ENCODE measurements around the gene FBXL16. TPM values are rescaled to one million over a fixed set of nuclear protein-coding genes. Genes with fewer than 3 reads are reported as not detected.

FBXL16 gene
- total and polyA plus RNA-seq, 4 donors, result under 0.01 to 0.14 TPM; not detected in 2

DNA sequence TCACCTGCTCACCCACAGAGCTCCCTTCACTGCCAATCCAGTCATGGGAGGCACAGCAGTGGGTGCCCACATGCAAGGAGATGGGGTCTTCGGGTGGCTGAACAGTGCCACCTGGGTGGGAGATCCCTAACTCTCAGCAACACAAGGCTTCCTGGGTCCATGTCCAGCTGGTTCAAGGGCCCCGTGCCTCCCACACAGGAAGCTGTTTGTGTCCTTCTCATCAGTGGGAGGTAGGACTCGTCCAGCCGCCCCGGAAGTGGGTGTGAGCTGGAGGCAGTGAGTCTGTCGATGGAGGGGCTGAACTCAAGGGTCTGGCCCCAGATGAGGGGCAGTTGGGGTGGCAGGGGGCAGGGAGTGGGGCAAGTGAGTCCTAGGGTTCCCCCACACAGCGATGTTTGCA, 1.6 kb downstream of the FBXL16 start:
- WGBS, result 67% methylated on average over 7 of the region's 7 CpGs
- no peak overlapping the region for H3K4me3 ChIP-seq (ENCODE audit: low read depth in 1 of 3, low read length in 3 of 3)
- TF ChIP-seq, protein P1, sequence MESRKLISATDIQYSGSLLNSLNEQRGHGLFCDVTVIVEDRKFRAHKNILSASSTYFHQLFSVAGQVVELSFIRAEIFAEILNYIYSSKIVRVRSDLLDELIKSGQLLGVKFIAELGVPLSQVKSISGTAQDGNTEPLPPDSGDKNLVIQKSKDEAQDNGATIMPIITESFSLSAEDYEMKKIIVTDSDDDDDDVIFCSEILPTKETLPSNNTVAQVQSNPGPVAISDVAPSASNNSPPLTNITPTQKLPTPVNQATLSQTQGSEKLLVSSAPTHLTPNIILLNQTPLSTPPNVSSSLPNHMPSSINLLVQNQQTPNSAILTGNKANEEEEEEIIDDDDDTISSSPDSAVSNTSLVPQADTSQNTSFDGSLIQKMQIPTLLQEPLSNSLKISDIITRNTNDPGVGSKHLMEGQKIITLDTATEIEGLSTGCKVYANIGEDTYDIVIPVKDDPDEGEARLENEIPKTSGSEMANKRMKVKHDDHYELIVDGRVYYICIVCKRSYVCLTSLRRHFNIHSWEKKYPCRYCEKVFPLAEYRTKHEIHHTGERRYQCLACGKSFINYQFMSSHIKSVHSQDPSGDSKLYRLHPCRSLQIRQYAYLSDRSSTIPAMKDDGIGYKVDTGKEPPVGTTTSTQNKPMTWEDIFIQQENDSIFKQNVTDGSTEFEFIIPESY (IDR thresholded peaks at IDR 0.05), result no peak
- TF ChIP-seq EGR1 (IDR thresholded peaks at IDR 0.05; ENCODE audit: low read depth in 2 of 2), result no peak
- H3K27ac ChIP-seq (ENCODE audit: low read depth in 1 of 2, low read length in 2 of 2), result no peak overlapping the region
- DNase-seq (ENCODE audit: low spot score), result no peak
- peaks cover 3 to 21% (median 12%) of the 10 kb centered on the region in 4 donors for H3K27me3 ChIP-seq (ENCODE audit: control insufficient read depth in 4 of 4, insufficient read depth in 4 of 4, low read length in 3 of 4)
- H3K9ac ChIP-seq (ENCODE audit: low read depth in 1 of 2, low read length in 2 of 2), result no peak overlapping the region
- H3K36me3 ChIP-seq (ENCODE audit: control insufficient read depth in 4 of 4, insufficient read depth in 3 of 4, low read depth in 1 of 4, low read length in 3 of 4), result no peaks in the 10 kb centered on the region
- H3K4me1 ChIP-seq (ENCODE audit: control insufficient read depth in 4 of 4, insufficient read depth in 4 of 4, low read length in 3 of 4), result peaks cover 0 to 3% (median 0%) of the 10 kb centered on the region in 4 donors
- H3K9me3 ChIP-seq (ENCODE audit: control insufficient read depth in 4 of 4, low read length in 3 of 4), result no peaks in the 10 kb centered on the region

DNA sequence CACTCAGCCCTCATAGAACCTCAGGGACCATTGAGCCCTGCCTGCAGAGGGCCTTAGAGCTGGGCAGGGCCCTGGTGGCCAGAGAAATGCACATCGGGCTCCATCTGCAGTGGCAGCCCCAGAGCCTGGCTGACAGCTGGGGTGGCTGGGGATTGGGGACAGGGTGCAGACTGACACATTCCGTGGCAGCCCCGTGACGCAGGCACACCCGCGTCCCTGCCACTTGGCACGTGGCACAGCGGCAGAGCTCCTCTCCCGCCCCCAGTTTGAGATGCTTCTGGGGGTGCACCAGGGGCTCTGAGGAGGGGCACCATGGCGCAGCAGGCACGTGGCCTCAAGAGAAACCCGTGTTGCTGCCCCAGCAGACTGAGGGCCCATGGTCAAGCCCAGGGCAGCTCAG, 2.2 kb downstream of the FBXL16 start:
- 77% methylated on average over 12 of the region's 12 CpGs for WGBS
- H3K27ac ChIP-seq (ENCODE audit: low read depth in 1 of 2, low read length in 2 of 2), result no peak overlapping the region
- H3K27me3 ChIP-seq (ENCODE audit: control insufficient read depth in 4 of 4, insufficient read depth in 4 of 4, low read length in 3 of 4), result peaks cover 0 to 21% (median 12%) of the 10 kb centered on the region in 4 donors
- H3K36me3 ChIP-seq (ENCODE audit: control insufficient read depth in 4 of 4, insufficient read depth in 3 of 4, low read depth in 1 of 4, low read length in 3 of 4), result no peaks in the 10 kb centered on the region
- H3K9me3 ChIP-seq (ENCODE audit: control insufficient read depth in 4 of 4, low read length in 3 of 4), result no peaks in the 10 kb centered on the region
- no peak overlapping the region for H3K4me3 ChIP-seq (ENCODE audit: low read depth in 1 of 3, low read length in 3 of 3)
- TF ChIP-seq, protein P2, sequence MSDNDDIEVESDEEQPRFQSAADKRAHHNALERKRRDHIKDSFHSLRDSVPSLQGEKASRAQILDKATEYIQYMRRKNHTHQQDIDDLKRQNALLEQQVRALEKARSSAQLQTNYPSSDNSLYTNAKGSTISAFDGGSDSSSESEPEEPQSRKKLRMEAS (IDR thresholded peaks at IDR 0.05), result no peak
- TF ChIP-seq, protein P1 (IDR thresholded peaks at IDR 0.05), result no peak
- TF ChIP-seq, protein P3, sequence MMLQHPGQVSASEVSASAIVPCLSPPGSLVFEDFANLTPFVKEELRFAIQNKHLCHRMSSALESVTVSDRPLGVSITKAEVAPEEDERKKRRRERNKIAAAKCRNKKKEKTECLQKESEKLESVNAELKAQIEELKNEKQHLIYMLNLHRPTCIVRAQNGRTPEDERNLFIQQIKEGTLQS (IDR thresholded peaks at IDR 0.05), result no peak
- TF ChIP-seq FOXA2 (IDR thresholded peaks at IDR 0.05) (no peak), FOXA1 (IDR thresholded peaks at IDR 0.05) (no peak), HNF4G (IDR thresholded peaks at IDR 0.05) (no peak), SP1 (IDR thresholded peaks at IDR 0.05) (no peak), NR2F2 (IDR thresholded peaks at IDR 0.05) (no peak), EGR1 (IDR thresholded peaks at IDR 0.05; ENCODE audit: low read depth in 2 of 2) (no peak), GABPA (IDR thresholded peaks at IDR 0.05 in 1 of 2, conservative IDR thresholded peaks at IDR 0.05 in 1 of 2) (no peak), RAD21 (IDR thresholded peaks at IDR 0.05) (no peak), JUND (IDR thresholded peaks at IDR 0.05) (no peak), YY1 (IDR thresholded peaks at IDR 0.05) (no peak), TAF1 (conservative IDR thresholded peaks at IDR 0.05) (no peak)
- TF ChIP-seq, protein P4, sequence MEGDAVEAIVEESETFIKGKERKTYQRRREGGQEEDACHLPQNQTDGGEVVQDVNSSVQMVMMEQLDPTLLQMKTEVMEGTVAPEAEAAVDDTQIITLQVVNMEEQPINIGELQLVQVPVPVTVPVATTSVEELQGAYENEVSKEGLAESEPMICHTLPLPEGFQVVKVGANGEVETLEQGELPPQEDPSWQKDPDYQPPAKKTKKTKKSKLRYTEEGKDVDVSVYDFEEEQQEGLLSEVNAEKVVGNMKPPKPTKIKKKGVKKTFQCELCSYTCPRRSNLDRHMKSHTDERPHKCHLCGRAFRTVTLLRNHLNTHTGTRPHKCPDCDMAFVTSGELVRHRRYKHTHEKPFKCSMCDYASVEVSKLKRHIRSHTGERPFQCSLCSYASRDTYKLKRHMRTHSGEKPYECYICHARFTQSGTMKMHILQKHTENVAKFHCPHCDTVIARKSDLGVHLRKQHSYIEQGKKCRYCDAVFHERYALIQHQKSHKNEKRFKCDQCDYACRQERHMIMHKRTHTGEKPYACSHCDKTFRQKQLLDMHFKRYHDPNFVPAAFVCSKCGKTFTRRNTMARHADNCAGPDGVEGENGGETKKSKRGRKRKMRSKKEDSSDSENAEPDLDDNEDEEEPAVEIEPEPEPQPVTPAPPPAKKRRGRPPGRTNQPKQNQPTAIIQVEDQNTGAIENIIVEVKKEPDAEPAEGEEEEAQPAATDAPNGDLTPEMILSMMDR (IDR thresholded peaks at IDR 0.05; ENCODE audit: low read depth, low read length, missing input control), result no peak
- TF ChIP-seq, protein P5, sequence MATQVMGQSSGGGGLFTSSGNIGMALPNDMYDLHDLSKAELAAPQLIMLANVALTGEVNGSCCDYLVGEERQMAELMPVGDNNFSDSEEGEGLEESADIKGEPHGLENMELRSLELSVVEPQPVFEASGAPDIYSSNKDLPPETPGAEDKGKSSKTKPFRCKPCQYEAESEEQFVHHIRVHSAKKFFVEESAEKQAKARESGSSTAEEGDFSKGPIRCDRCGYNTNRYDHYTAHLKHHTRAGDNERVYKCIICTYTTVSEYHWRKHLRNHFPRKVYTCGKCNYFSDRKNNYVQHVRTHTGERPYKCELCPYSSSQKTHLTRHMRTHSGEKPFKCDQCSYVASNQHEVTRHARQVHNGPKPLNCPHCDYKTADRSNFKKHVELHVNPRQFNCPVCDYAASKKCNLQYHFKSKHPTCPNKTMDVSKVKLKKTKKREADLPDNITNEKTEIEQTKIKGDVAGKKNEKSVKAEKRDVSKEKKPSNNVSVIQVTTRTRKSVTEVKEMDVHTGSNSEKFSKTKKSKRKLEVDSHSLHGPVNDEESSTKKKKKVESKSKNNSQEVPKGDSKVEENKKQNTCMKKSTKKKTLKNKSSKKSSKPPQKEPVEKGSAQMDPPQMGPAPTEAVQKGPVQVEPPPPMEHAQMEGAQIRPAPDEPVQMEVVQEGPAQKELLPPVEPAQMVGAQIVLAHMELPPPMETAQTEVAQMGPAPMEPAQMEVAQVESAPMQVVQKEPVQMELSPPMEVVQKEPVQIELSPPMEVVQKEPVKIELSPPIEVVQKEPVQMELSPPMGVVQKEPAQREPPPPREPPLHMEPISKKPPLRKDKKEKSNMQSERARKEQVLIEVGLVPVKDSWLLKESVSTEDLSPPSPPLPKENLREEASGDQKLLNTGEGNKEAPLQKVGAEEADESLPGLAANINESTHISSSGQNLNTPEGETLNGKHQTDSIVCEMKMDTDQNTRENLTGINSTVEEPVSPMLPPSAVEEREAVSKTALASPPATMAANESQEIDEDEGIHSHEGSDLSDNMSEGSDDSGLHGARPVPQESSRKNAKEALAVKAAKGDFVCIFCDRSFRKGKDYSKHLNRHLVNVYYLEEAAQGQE (IDR thresholded peaks at IDR 0.05), result no peak
- H3K9ac ChIP-seq (ENCODE audit: low read depth in 1 of 2, low read length in 2 of 2), result no peak overlapping the region
- DNase-seq (ENCODE audit: low spot score), result no peak
- peaks cover 0 to 3% (median 0%) of the 10 kb centered on the region in 4 donors for H3K4me1 ChIP-seq (ENCODE audit: control insufficient read depth in 4 of 4, insufficient read depth in 4 of 4, low read length in 3 of 4)

Data from liver (tissue), 9 donors.